ENCODE data around the gene CNTLN.
A peak's percentile ranks its signal among the peaks of the same experiment; 100 is the strongest.
"Not testable (repeated sequence)": the region's sequence is repeated elsewhere in the genome, so short reads cannot be mapped to it uniquely, and the experiment has no call there.

Gene CNTLN

DNA sequence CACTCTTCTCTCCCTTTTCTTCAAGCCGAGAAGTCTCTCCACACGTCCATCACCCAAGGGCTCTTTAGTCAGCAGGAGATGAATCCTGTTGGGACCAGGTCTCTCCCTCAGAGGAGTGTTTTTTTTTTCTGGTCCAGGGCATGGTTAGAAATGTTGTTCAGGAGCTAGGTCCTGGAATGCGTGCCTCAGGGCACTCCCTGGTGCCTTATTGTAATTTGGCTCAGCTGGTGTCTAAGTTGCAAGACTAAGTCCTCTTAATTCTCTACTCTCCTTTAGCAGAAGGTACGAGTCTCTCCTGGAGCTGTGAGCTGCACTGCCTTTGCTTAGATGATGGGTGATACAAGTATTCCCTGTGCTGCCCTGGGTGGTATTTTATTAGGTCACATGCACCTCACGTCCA lies 111.9 kb downstream of the CNTLN start:
- H3K4me3 ChIP-seq (ENCODE audit: low read length), result no peak overlapping the region
- H3K4me1 ChIP-seq (ENCODE audit: control insufficient read depth, low read depth, low read length), result no peaks in the 10 kb centered on the region
- H3K36me3 ChIP-seq (ENCODE audit: control insufficient read depth, low read depth, low read length), result no peaks in the 10 kb centered on the region
- H3K27me3 ChIP-seq (ENCODE audit: control insufficient read depth, insufficient read depth, low read length), result no peaks in the 10 kb centered on the region
- H3K27ac ChIP-seq (ENCODE audit: low read length), result no peak overlapping the region
- H3K9ac ChIP-seq (ENCODE audit: low read length), result no peak overlapping the region
- H3K9me3 ChIP-seq (ENCODE audit: control insufficient read depth, low read depth, low read length), result peaks cover 14% of the 10 kb centered on the region

DNA sequence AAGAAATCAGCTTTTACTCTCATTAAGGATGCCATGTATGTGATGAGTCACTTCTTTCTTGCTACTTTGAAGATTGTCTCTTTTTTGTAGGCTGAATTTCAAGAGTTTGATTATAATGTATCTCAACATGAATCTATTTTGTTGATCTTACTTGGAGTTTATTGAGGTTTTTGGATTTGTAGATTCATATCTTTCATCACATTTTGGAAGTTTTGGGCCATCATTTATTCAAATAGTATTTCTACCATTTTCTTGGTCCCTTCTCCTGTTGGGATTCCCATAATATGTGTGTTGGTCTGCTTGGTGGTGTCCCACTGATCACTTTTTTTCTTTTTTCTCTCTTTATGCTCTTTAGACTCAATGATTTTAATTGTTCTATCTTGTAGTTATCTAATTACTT lies 116.3 kb downstream of the CNTLN start:
- Histone ChIP-seq H3K4me3 (ENCODE audit: low read length) (no peak overlapping the region), H3K27me3 (ENCODE audit: control insufficient read depth, insufficient read depth, low read length) (no peaks in the 10 kb centered on the region), H3K4me1 (ENCODE audit: control insufficient read depth, low read depth, low read length) (peaks cover 5% of the 10 kb centered on the region), H3K27ac (ENCODE audit: low read length) (no peak overlapping the region), H3K9ac (ENCODE audit: low read length) (no peak overlapping the region), H3K36me3 (ENCODE audit: control insufficient read depth, low read depth, low read length) (no peaks in the 10 kb centered on the region), H3K9me3 (ENCODE audit: control insufficient read depth, low read depth, low read length) (peaks cover 14% of the 10 kb centered on the region)

DNA sequence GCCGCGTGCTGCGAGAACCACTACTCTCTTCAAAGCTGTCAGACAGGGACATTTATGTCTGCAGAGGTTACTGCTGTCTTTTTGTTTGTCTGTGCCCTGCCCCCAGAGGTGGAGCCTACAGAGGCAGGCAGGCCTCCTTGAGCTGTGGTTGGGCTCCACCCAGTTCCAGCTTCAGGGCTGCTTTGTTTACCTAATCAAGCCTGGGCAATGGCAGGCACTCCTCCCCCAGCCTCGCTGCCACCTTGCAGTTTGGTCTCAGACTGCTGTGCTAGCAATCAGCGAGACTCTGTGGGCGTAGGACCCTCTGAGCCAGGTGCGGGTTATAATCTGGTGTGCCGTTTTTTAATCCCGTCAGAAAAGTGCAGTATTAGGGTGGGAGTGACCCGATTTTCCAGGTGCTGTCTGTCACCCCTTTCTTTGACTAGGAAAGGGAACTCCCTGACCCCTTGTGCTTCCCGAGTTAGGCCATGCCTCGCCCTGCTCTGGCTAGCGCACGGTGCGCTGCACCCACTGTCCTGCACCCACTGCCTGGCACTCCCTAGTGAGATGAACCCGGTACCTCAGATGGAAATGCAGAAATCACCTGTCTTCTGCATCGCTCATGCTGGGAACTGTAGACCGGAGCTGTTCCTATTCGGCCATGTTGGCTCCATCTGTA lies 133.8 kb downstream of the CNTLN start:
- not testable (repeated sequence) for H3K9me3 ChIP-seq (ENCODE audit: control insufficient read depth, low read depth, low read length); H3K27me3 ChIP-seq (ENCODE audit: control insufficient read depth, insufficient read depth, low read length); H3K4me3 ChIP-seq (ENCODE audit: low read length); H3K4me1 ChIP-seq (ENCODE audit: control insufficient read depth, low read depth, low read length); H3K27ac ChIP-seq (ENCODE audit: low read length); H3K36me3 ChIP-seq (ENCODE audit: control insufficient read depth, low read depth, low read length)
- peak overlapping the region; percentile 28 for H3K9ac ChIP-seq (ENCODE audit: low read length)

DNA sequence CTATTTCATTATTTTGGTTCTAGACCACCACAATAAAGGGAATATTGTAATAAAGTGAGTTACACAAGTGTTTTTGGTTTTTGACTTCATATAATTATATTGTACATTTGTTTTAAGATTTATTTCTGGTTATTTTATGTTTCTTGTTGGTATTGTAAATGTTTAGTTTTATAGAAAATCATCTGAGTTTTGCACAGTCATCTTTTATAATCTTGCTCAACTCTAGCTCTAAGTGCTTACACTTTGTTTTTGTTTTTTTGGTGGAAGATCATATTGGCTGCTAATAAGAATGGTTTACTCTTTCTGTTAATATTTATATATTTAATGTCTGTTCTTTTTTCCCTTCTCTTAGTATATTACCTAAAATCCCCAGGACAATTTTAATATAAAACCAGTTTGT lies 135.0 kb downstream of the CNTLN start:
- Histone ChIP-seq H3K9ac (ENCODE audit: low read length) (no peak overlapping the region), H3K36me3 (ENCODE audit: control insufficient read depth, low read depth, low read length) (no peaks in the 10 kb centered on the region), H3K27me3 (ENCODE audit: control insufficient read depth, insufficient read depth, low read length) (no peaks in the 10 kb centered on the region), H3K9me3 (ENCODE audit: control insufficient read depth, low read depth, low read length) (no peaks in the 10 kb centered on the region), H3K4me3 (ENCODE audit: low read length) (no peak overlapping the region), H3K4me1 (ENCODE audit: control insufficient read depth, low read depth, low read length) (no peaks in the 10 kb centered on the region), H3K27ac (ENCODE audit: low read length) (no peak overlapping the region)

DNA sequence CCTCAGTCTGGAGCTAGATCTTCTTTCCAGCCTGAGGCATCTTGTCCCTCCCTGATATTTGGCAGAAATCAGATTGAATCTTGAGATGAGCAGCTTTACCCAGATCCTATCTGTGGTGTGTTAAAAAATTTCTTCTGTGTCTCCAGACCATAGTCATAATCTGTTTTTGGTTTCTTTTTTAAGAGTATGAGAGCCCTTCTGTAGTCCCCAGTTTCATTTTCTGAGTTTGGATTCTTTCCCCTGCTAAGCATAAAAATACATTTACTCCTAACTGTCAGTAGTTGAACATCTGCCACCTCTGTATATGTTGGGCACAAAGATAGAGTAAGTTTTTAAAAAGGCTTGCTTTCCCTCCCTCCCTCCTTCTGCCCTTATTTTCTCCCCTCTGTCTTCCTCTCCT lies 137.7 kb downstream of the CNTLN start:
- Histone ChIP-seq H3K4me3 (ENCODE audit: low read length) (no peak overlapping the region), H3K4me1 (ENCODE audit: control insufficient read depth, low read depth, low read length) (no peaks in the 10 kb centered on the region), H3K27ac (ENCODE audit: low read length) (no peak overlapping the region), H3K9me3 (ENCODE audit: control insufficient read depth, low read depth, low read length) (no peaks in the 10 kb centered on the region), H3K9ac (ENCODE audit: low read length) (no peak overlapping the region), H3K27me3 (ENCODE audit: control insufficient read depth, insufficient read depth, low read length) (no peaks in the 10 kb centered on the region), H3K36me3 (ENCODE audit: control insufficient read depth, low read depth, low read length) (no peaks in the 10 kb centered on the region)

DNA sequence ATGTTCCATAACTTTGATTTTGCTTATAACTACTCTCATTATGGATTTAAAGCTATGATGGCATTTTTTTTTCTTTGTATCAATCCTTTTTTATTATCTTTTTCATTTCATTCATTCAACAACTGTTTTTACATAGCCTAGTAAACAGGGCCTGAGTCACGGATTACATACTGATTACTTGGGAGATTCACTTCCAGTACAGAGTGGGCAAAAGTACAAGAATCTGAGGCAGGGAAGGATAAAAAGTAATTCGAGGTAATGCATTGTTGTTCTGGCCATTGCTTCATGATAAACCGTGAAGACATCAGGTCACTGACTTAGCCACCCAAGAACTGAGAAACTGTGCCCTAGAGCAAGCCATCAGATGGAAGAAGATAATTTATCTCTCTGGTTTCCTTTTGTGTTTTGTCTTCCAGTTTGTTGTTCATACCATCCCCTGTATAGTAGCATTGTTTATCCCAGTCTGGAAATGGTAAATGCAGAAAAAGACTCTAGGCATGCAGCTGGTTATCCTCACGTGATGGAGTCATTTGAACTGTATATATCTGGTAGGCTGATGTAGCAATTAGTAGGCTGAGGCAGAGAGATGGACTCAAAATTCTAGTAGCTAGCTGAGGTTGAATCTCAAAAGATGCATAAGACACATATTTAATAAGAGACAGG lies 145.6 kb downstream of the CNTLN start:
- Histone ChIP-seq H3K27me3 (ENCODE audit: control insufficient read depth, insufficient read depth, low read length) (no peaks in the 10 kb centered on the region), H3K4me3 (ENCODE audit: low read length) (no peak overlapping the region), H3K36me3 (ENCODE audit: control insufficient read depth, low read depth, low read length) (no peaks in the 10 kb centered on the region)

DNA sequence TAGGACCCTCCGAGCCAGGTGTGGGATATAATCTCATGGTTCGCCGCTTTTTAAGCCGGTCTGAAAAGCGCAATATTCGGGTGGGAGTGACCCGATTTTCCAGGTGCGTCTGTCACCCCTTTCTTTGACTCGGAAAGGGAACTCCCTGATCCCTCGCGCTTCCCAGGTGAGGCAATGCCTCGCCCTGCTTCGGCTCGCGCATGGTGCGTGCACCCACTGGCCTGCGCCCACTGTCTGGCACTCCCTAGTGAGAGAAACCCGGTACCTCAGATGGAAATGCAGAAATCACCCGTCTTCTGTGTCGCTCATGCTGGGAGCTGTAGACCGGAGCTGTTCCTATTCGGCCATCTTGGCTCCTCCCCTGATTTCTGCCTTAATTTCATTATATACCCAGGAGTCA lies 155.8 kb downstream of the CNTLN start:
- H3K4me3 ChIP-seq (ENCODE audit: low read length); H3K9me3 ChIP-seq (ENCODE audit: control insufficient read depth, low read depth, low read length); H3K27me3 ChIP-seq (ENCODE audit: control insufficient read depth, insufficient read depth, low read length); H3K9ac ChIP-seq (ENCODE audit: low read length); H3K27ac ChIP-seq (ENCODE audit: low read length); H3K4me1 ChIP-seq (ENCODE audit: control insufficient read depth, low read depth, low read length); H3K36me3 ChIP-seq (ENCODE audit: control insufficient read depth, low read depth, low read length): not testable (repeated sequence)

More for the DNA sequence above, 145.6 kb downstream of the CNTLN start:
- Histone ChIP-seq H3K27ac (ENCODE audit: low read length) (no peak overlapping the region), H3K9ac (ENCODE audit: low read length) (no peak overlapping the region), H3K4me1 (ENCODE audit: control insufficient read depth, low read depth, low read length) (no peaks in the 10 kb centered on the region), H3K9me3 (ENCODE audit: control insufficient read depth, low read depth, low read length) (peaks cover 5% of the 10 kb centered on the region)

DNA sequence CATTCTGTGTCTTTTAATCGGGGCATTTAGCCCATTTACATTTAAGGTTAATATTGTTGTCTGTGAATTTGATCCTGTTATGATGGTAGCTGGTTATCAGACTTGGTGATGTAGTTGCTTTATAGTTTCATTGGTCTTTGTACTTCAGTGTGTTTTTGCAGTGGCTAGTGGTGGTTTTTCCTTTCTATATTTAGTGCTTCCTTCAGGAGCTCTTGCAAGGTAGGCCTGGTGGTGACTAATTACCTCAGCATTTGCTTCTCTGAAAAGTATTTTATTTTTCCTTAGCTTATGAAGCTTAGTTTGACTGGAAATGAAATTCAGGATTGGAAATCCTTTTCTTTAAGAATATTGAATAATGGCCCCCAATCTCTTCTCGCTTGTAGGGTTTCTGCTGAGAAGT lies 156.9 kb downstream of the CNTLN start:
- Histone ChIP-seq H3K27ac (ENCODE audit: low read length) (no peak overlapping the region), H3K36me3 (ENCODE audit: control insufficient read depth, low read depth, low read length) (peaks cover 3% of the 10 kb centered on the region), H3K4me1 (ENCODE audit: control insufficient read depth, low read depth, low read length) (no peaks in the 10 kb centered on the region), H3K27me3 (ENCODE audit: control insufficient read depth, insufficient read depth, low read length) (no peaks in the 10 kb centered on the region), H3K9ac (ENCODE audit: low read length) (no peak overlapping the region), H3K9me3 (ENCODE audit: control insufficient read depth, low read depth, low read length) (no peaks in the 10 kb centered on the region), H3K4me3 (ENCODE audit: low read length) (no peak overlapping the region)

DNA sequence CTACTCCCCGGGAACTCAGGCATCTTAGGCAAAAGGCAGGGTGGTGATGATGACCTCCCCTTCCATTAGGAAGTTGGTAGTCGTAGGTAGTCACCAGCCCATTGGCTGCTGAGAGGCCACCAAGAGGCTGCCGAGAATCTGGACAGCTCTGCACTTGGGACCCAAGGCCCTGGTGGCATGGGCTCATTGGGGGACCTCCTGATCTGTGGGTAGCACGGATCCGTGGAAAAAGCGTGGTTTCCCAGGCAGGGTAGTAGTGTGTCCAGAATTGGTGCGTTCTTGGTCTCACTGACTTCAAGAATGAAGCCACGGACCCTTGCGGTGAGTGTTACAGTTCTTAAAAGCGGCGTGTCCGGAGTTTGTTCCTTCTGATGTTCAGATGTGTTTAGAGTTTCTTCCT lies 158.8 kb downstream of the CNTLN start:
- Histone ChIP-seq H3K4me3 (ENCODE audit: low read length) (no peak overlapping the region), H3K9ac (ENCODE audit: low read length) (no peak overlapping the region), H3K4me1 (ENCODE audit: control insufficient read depth, low read depth, low read length) (no peaks in the 10 kb centered on the region), H3K9me3 (ENCODE audit: control insufficient read depth, low read depth, low read length) (no peaks in the 10 kb centered on the region), H3K36me3 (ENCODE audit: control insufficient read depth, low read depth, low read length) (peaks cover 3% of the 10 kb centered on the region), H3K27me3 (ENCODE audit: control insufficient read depth, insufficient read depth, low read length) (no peaks in the 10 kb centered on the region), H3K27ac (ENCODE audit: low read length) (no peak overlapping the region)

DNA sequence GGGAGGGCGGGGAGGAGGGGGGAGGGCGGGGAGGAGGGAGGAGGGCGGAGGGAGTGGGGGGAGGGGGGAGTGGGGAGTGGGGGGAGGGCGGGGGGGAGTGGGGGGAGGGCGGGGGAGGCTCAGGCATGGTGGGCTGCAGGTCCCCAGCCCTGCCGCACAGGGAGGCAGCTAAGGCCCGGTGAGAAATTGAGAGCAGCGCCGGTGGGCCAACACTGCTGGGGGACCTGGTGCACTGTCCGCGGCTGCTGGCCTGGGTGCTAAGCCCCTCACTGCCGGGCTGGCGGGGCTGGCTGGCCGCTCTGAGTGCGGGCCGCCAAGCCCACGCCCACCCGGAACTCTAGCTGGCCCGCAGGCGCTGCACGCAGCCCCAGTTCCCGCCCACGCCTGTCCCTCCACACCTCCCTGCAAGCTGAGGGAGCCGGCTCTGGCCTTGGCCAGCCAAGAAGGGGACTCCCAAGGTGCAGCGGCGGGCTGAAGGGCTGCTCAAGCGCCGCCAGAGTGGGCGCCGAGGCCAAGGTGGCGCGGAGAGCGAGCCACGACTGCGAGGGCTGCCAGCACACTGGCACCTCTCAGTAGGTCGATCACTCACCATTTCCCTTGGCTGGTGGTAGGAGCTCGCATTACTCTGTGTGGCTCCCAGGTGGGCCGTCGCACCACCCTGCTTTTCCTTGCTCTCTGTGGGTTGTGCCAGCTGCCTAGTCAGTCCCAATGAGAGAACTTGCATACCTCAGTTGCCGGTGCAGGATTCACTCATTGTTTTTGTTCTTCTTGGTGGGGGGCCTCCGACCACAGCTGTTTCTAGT lies 160.2 kb downstream of the CNTLN start:
- H3K36me3 ChIP-seq (ENCODE audit: control insufficient read depth, low read depth, low read length), result peaks cover 3% of the 10 kb centered on the region
- H3K4me3 ChIP-seq (ENCODE audit: low read length), result no peak overlapping the region
- H3K9ac ChIP-seq (ENCODE audit: low read length), result no peak overlapping the region
- no peaks in the 10 kb centered on the region for H3K4me1 ChIP-seq (ENCODE audit: control insufficient read depth, low read depth, low read length)
- H3K27me3 ChIP-seq (ENCODE audit: control insufficient read depth, insufficient read depth, low read length), result no peaks in the 10 kb centered on the region
- no peaks in the 10 kb centered on the region for H3K9me3 ChIP-seq (ENCODE audit: control insufficient read depth, low read depth, low read length)
- no peak overlapping the region for H3K27ac ChIP-seq (ENCODE audit: low read length)

DNA sequence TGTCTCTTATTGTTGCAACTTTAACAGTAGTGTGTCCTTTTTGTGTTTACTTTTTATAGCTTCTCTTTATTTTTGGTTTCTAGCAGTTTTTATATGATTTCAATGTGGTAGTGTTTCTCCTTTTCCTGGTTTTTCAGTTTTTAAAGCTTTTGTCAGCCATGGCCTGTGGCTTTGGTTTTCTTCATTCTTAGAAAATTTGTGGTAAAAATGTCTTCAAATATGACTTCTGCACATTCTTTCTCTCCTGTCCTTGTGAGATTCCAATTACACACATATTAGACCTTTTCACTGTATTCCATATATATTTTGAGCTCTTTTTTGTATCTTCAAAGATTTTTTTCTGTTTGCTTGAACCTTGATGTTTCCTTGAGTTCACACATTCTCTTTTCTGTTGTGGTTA lies 180.5 kb downstream of the CNTLN start:
- H3K36me3 ChIP-seq (ENCODE audit: control insufficient read depth, low read depth, low read length), result no peaks in the 10 kb centered on the region
- no peak overlapping the region for H3K27ac ChIP-seq (ENCODE audit: low read length)
- H3K4me3 ChIP-seq (ENCODE audit: low read length), result no peak overlapping the region
- H3K27me3 ChIP-seq (ENCODE audit: control insufficient read depth, insufficient read depth, low read length), result no peaks in the 10 kb centered on the region
- no peaks in the 10 kb centered on the region for H3K4me1 ChIP-seq (ENCODE audit: control insufficient read depth, low read depth, low read length)
- H3K9me3 ChIP-seq (ENCODE audit: control insufficient read depth, low read depth, low read length), result no peaks in the 10 kb centered on the region
- no peak overlapping the region for H3K9ac ChIP-seq (ENCODE audit: low read length)

All from iPS-18a (cell line).